Measurements from ENCODE around the gene ZC3H8. TPM values are rescaled to one million over a fixed set of nuclear protein-coding genes. Genes with fewer than 3 reads are reported as not detected.
A peak's percentile ranks its signal among the peaks of the same experiment; 100 is the strongest.
"Not testable (repeated sequence)": the region's sequence is repeated elsewhere in the genome, so short reads cannot be mapped to it uniquely, and the experiment has no call there.

ZC3H8 gene
- total and polyA plus RNA-seq, 9 donors: 12.1 to 16.2 (median 15.2) TPM

- no peaks in the 10 kb centered on the region for H3K36me3 ChIP-seq (ENCODE audit: control insufficient read depth, insufficient read depth, low read length)
- no peaks in the 10 kb centered on the region for H3K4me1 ChIP-seq (ENCODE audit: control insufficient read depth, insufficient read depth, low read length)
- H3K27me3 ChIP-seq (ENCODE audit: control insufficient read depth, insufficient read depth, low read length): no peaks in the 10 kb centered on the region
- DNase-seq: no peak
- no CpG with 5 or more reads among the region's 3 CpGs for WGBS (ENCODE audit: insufficient coverage)
- H3K4me3 ChIP-seq (ENCODE audit: low read length): no peak overlapping the region
- H3K9me3 ChIP-seq (replicated peaks; ENCODE audit: control insufficient read depth, low read depth, low read length): no peaks in the 10 kb centered on the region
- H3K27ac ChIP-seq (ENCODE audit: low read length): no peak overlapping the region
These were observed 35.2 kb upstream of the ZC3H8 start for GRCh38 chr2:112290088-112290487.

- not testable (repeated sequence) for H3K4me3 ChIP-seq (ENCODE audit: low read length); DNase-seq; H3K4me1 ChIP-seq (ENCODE audit: control insufficient read depth, insufficient read depth, low read length); H3K27ac ChIP-seq (ENCODE audit: low read length); H3K9me3 ChIP-seq (replicated peaks; ENCODE audit: control insufficient read depth, low read depth, low read length); H3K36me3 ChIP-seq (ENCODE audit: control insufficient read depth, insufficient read depth, low read length); H3K27me3 ChIP-seq (ENCODE audit: control insufficient read depth, insufficient read depth, low read length)
- no CpG with 5 or more reads among the region's 2 CpGs for WGBS (ENCODE audit: insufficient coverage)
These were observed 28.7 kb upstream of the ZC3H8 start for GRCh38 chr2:112283535-112283934.

DNA sequence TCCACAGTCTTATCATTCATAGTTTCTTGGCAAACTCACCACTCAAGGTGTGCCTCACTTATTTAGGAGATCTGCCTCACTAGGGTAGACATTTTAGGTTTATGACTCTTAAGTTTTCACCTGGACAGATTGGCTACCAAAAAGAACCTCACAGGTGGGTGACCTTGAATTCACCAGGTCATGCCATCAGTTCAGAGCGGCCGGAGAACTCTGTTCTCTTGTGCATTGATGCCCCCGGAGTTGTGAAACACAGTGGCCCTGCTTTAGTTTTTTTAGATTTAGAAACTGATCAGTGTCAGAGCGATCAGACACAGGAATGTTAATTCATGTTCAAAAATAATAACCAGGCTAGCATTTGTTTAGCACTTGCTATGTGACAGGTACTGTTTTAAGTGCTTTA is 27.2 kb upstream of the ZC3H8 start:
- H3K27ac ChIP-seq (ENCODE audit: low read length); H3K9me3 ChIP-seq (replicated peaks; ENCODE audit: control insufficient read depth, low read depth, low read length); H3K4me3 ChIP-seq (ENCODE audit: low read length); H3K27me3 ChIP-seq (ENCODE audit: control insufficient read depth, insufficient read depth, low read length); H3K36me3 ChIP-seq (ENCODE audit: control insufficient read depth, insufficient read depth, low read length); H3K4me1 ChIP-seq (ENCODE audit: control insufficient read depth, insufficient read depth, low read length); DNase-seq: not testable (repeated sequence)
- no CpG with 5 or more reads among the region's 4 CpGs for WGBS (ENCODE audit: insufficient coverage)

DNA sequence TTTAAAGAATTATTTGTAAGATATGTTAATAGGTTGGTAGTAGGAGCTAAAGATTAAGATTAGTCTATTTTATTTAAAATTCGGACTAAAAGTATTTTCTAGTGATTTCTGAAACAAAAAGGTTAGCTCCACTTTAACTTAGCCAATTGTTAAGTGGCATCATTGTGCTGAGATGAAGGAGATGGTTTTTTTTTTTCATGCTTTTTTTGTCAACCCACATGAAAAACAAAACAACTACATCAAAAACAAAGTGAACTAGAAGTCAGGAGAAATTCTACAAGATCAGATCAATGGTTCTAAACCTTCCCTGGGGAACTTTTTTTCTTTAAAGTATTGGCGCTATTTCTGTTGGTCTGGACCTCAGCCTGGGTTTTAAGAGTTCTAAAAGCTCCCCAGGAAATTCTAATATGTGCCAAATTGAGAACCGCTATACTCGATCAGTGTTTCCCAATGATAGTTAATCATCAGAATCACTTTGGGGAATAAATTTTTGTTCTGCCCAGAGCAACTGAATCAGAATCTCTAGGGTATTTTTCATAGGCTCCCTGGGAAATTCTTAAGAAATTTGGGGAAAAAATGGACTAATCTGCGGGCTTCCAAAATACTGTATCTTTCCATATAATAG is 22.9 kb upstream of the ZC3H8 start:
- H3K4me1 ChIP-seq (ENCODE audit: control insufficient read depth, insufficient read depth, low read length): no peaks in the 10 kb centered on the region
- no peaks in the 10 kb centered on the region for H3K27me3 ChIP-seq (ENCODE audit: control insufficient read depth, insufficient read depth, low read length)
- H3K36me3 ChIP-seq (ENCODE audit: control insufficient read depth, insufficient read depth, low read length): no peaks in the 10 kb centered on the region
- WGBS (ENCODE audit: insufficient coverage): no CpG with 5 or more reads among the region's 5 CpGs
- no peak overlapping the region for H3K4me3 ChIP-seq (ENCODE audit: low read length)
- peak; percentile 27 for DNase-seq
- H3K27ac ChIP-seq (ENCODE audit: low read length): no peak overlapping the region
- no peaks in the 10 kb centered on the region for H3K9me3 ChIP-seq (replicated peaks; ENCODE audit: control insufficient read depth, low read depth, low read length)

- WGBS (ENCODE audit: insufficient coverage): no CpG with 5 or more reads among the region's 5 CpGs
- no peak for DNase-seq
These were observed 22.1 kb upstream of the ZC3H8 start for GRCh38 chr2:112276954-112277353.

DNA sequence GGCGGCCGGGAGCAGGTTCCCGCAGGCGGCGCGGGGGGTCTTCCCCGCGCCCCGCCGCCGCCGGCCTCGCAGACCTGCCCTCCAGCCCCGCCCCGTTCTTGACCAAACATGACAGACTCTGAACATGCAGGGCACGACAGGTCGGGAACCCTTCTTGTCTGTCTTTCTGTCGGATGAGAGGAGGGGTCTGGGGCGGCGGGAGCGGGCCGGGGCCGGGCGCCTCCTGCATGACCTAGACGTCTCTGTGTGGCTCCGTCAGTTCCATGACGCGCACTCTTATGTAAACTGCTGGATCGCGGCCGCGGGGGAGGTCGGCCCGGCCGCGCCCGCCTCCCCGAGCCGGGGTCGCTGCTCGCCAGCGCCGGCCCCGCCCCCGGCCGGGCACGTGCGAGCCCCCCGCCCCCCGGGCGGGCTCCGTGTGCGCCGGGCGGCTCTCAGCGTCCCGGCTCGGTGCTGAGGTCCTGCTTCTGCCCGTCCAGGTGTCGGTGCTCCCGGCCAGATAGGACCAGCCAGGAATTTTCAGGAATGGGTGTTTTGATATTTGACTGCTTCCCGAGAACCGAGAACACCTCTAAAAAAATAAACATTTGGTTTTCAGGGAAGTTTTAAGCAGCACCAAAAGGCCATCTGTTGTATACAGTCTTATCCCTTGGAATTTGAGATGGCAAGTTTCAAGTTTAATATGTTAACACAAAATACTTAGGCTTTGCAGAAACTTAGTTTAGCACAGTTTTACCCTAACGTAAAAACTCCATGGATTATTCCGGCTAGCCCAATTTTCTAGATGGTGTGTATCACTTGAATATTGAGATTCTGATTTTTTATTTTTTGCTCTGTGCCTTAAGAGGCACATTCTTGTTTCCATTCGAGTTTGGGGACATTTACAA is 21.3 kb upstream of the ZC3H8 start:
- under 1% methylated on average over 56 of the region's 66 CpGs for WGBS (ENCODE audit: insufficient coverage)
- Histone ChIP-seq H3K9me3 (replicated peaks; ENCODE audit: control insufficient read depth, low read depth, low read length) (no peaks in the 10 kb centered on the region), H3K4me1 (ENCODE audit: control insufficient read depth, insufficient read depth, low read length) (no peaks in the 10 kb centered on the region), H3K4me3 (ENCODE audit: low read length) (peak overlapping the region; percentile 100), H3K36me3 (ENCODE audit: control insufficient read depth, insufficient read depth, low read length) (no peaks in the 10 kb centered on the region), H3K27ac (ENCODE audit: low read length) (peak overlapping the region; percentile 100), H3K27me3 (ENCODE audit: control insufficient read depth, insufficient read depth, low read length) (no peaks in the 10 kb centered on the region)
- peak; percentile 98 for DNase-seq

More at GRCh38 chr2:112276954-112277353, 22.1 kb upstream of the ZC3H8 start:
- Histone ChIP-seq H3K27me3 (ENCODE audit: control insufficient read depth, insufficient read depth, low read length) (no peaks in the 10 kb centered on the region), H3K4me1 (ENCODE audit: control insufficient read depth, insufficient read depth, low read length) (no peaks in the 10 kb centered on the region), H3K9me3 (replicated peaks; ENCODE audit: control insufficient read depth, low read depth, low read length) (no peaks in the 10 kb centered on the region), H3K4me3 (ENCODE audit: low read length) (no peak overlapping the region), H3K36me3 (ENCODE audit: control insufficient read depth, insufficient read depth, low read length) (no peaks in the 10 kb centered on the region), H3K27ac (ENCODE audit: low read length) (no peak overlapping the region)

DNA sequence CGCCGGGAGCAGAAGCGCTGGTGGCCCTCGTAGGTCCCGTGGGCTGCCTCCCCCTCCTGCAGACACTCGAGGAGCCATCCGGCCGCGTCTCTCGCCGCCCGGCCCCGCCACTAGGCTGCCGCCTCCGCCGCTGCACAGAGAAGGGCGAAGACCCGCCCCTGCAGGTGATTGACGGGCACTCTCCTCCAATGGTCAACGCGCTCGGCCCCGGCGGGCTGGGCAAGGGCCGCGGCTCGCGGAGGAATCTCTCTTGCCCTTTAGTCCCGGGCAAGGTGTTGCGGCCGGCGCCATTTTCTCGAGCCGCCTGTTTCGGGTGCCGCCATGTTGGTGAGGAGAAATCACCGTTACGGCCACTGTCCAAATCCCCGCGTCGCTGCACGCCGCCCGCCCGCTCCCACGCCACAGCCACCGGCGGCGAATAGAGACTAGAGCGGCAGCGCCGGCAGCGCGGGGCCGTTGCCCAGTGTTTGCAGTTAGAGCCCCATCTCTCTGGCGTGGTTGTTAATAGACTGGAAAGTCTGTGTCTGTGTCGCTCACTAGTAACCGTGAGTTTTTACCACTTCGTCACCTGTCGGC is 20.6 kb upstream of the ZC3H8 start, which contains the start of gene ZC3H6:
ZC3H6 (plus strand) TSS at position 287 of the 576 bp plus-strand sequence. CDS start 398 bp downstream, outside the sequence.
- Histone ChIP-seq H3K9me3 (replicated peaks; ENCODE audit: control insufficient read depth, low read depth, low read length) (no peaks in the 10 kb centered on the region), H3K27ac (ENCODE audit: low read length) (peak within 1 kb of the TSS; percentile 100), H3K27me3 (ENCODE audit: control insufficient read depth, insufficient read depth, low read length) (no peaks in the 10 kb centered on the region), H3K36me3 (ENCODE audit: control insufficient read depth, insufficient read depth, low read length) (no peaks in the 10 kb centered on the region), H3K4me3 (ENCODE audit: low read length) (peak within 1 kb of the TSS; percentile 100), H3K4me1 (ENCODE audit: control insufficient read depth, insufficient read depth, low read length) (no peaks in the 10 kb centered on the region)
- 0% methylated on average over 53 of the region's 60 CpGs for WGBS (ENCODE audit: insufficient coverage)
- peak; percentile 99 for DNase-seq

DNA sequence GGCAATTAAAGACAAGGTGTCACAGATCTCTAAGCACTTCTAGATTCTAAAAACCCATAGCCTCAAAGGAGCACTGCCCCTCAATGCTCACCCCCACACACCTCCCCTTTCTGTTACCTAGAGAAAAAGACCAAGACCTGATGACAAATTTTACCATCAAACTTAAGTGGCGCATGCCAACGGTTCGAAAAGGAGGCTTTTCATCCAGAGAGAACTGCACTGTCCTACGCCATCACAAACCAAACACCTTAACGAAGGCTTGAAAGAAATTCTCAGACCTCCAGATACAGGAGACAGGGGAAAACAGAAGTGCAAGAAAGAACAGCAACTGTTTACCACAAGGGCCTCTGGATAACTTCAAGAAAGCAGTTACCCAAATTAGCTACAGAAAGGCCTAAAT is 18.5 kb upstream of the ZC3H8 start:
- Histone ChIP-seq H3K27ac (ENCODE audit: low read length) (no peak overlapping the region), H3K27me3 (ENCODE audit: control insufficient read depth, insufficient read depth, low read length) (no peaks in the 10 kb centered on the region), H3K36me3 (ENCODE audit: control insufficient read depth, insufficient read depth, low read length) (no peaks in the 10 kb centered on the region), H3K9me3 (replicated peaks; ENCODE audit: control insufficient read depth, low read depth, low read length) (no peaks in the 10 kb centered on the region), H3K4me1 (ENCODE audit: control insufficient read depth, insufficient read depth, low read length) (no peaks in the 10 kb centered on the region), H3K4me3 (ENCODE audit: low read length) (no peak overlapping the region)
- no CpG with 5 or more reads among the region's 5 CpGs for WGBS (ENCODE audit: insufficient coverage)
- no peak for DNase-seq

DNA sequence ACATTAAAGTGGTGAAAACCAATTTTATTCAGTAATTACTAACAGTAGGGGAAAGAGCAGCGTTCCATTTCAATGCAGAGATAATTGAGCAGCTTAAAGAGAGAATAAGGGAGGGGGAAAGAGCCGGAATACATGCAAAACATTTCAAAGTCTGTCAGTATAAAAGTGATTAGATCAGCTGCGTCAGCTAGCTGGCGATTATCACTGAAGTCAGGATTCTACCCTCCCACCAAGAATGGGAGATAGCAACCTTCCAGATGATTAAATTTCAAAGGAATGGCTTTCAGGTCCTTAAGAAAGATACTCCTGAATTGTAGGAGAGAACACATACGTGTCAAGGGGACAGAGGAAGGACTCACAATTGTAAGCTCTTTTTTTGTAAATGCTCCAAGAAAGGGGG is 17.8 kb upstream of the ZC3H8 start:
- no peak for DNase-seq

GRCh38 chr2:112268547-112268946 is 13.7 kb upstream of the ZC3H8 start:
- no CpG with 5 or more reads among the region's 1 CpG for WGBS (ENCODE audit: insufficient coverage)
- no peaks in the 10 kb centered on the region for H3K36me3 ChIP-seq (ENCODE audit: control insufficient read depth, insufficient read depth, low read length)
- no peak overlapping the region for H3K4me3 ChIP-seq (ENCODE audit: low read length)
- H3K9me3 ChIP-seq (replicated peaks; ENCODE audit: control insufficient read depth, low read depth, low read length): no peaks in the 10 kb centered on the region
- H3K27me3 ChIP-seq (ENCODE audit: control insufficient read depth, insufficient read depth, low read length): no peaks in the 10 kb centered on the region
- no peaks in the 10 kb centered on the region for H3K4me1 ChIP-seq (ENCODE audit: control insufficient read depth, insufficient read depth, low read length)
- DNase-seq: no peak
- H3K27ac ChIP-seq (ENCODE audit: low read length): no peak overlapping the region

More for the DNA sequence above, 17.8 kb upstream of the ZC3H8 start:
- WGBS (ENCODE audit: insufficient coverage): 62% methylated on average over 1 of the region's 5 CpGs
- no peak overlapping the region for H3K4me3 ChIP-seq (ENCODE audit: low read length)
- H3K27me3 ChIP-seq (ENCODE audit: control insufficient read depth, insufficient read depth, low read length): no peaks in the 10 kb centered on the region
- no peaks in the 10 kb centered on the region for H3K4me1 ChIP-seq (ENCODE audit: control insufficient read depth, insufficient read depth, low read length)
- no peaks in the 10 kb centered on the region for H3K9me3 ChIP-seq (replicated peaks; ENCODE audit: control insufficient read depth, low read depth, low read length)
- no peak overlapping the region for H3K27ac ChIP-seq (ENCODE audit: low read length)
- H3K36me3 ChIP-seq (ENCODE audit: control insufficient read depth, insufficient read depth, low read length): no peaks in the 10 kb centered on the region
